ENCODE measurements around the gene ITGB3.
"Not testable (repeated sequence)": the region's sequence is repeated elsewhere in the genome, so short reads cannot be mapped to it uniquely, and the experiment has no call there.

The ITGB3 gene

DNA sequence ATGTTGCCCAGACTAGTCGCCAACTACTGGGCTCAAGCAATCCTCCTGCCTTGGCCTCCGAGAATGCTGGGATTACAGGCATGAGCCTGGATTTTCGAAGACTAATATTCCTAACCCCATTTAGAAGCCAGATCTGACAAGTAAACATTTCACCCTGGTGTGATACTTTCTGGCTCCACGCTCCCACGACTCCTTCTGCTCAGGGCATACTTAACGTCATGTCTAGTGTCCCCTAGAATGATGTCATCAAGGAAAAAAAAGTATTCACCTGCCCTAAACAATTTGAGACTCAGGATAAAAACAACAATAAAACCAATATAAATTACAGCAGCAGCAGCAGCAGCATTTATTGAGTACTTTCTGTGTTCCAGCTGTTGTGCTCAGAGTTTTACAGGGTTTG, 13.2 kb downstream of the ITGB3 start:
- TF ChIP-seq, protein P1, sequence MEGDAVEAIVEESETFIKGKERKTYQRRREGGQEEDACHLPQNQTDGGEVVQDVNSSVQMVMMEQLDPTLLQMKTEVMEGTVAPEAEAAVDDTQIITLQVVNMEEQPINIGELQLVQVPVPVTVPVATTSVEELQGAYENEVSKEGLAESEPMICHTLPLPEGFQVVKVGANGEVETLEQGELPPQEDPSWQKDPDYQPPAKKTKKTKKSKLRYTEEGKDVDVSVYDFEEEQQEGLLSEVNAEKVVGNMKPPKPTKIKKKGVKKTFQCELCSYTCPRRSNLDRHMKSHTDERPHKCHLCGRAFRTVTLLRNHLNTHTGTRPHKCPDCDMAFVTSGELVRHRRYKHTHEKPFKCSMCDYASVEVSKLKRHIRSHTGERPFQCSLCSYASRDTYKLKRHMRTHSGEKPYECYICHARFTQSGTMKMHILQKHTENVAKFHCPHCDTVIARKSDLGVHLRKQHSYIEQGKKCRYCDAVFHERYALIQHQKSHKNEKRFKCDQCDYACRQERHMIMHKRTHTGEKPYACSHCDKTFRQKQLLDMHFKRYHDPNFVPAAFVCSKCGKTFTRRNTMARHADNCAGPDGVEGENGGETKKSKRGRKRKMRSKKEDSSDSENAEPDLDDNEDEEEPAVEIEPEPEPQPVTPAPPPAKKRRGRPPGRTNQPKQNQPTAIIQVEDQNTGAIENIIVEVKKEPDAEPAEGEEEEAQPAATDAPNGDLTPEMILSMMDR (IDR thresholded peaks at IDR 0.05; ENCODE audit: borderline replicate concordance, extremely low read depth, low read length, poor library complexity, severe bottlenecking) = no peak
- TF ChIP-seq EZH2 (IDR thresholded peaks at IDR 0.05; ENCODE audit: borderline replicate concordance, low read depth, low read length, severe bottlenecking) = no peak
- H3K9me3 ChIP-seq (ENCODE audit: insufficient read depth, low read length, severe bottlenecking) = peaks cover 5% of the 10 kb centered on the region
- H3K27me3 ChIP-seq (ENCODE audit: insufficient read depth, low read length, poor library complexity) = no peaks in the 10 kb centered on the region
- no peaks in the 10 kb centered on the region for H3K4me1 ChIP-seq (ENCODE audit: insufficient read depth, low read length)
- H3K79me2 ChIP-seq (ENCODE audit: insufficient read depth, low read length) = no peaks in the 10 kb centered on the region
- no peak overlapping the region for H3K4me2 ChIP-seq (ENCODE audit: insufficient read depth, low read length)
- no peak overlapping the region for H2AFZ ChIP-seq (ENCODE audit: low read depth, low read length)
- DNase-seq = no peak
- H3K27ac ChIP-seq (ENCODE audit: low read length) = no peak overlapping the region
- H3K36me3 ChIP-seq (ENCODE audit: insufficient read depth, low read length) = no peaks in the 10 kb centered on the region
- no peak overlapping the region for H3K9ac ChIP-seq (ENCODE audit: low read depth, low read length)
- no peak for ATAC-seq (ENCODE audit: insufficient read depth, low read depth)
- H4K20me1 ChIP-seq (ENCODE audit: insufficient read depth, low read length) = no peaks in the 10 kb centered on the region; the same call in 1 of the 2 replicates
- no peak overlapping the region for H3K4me3 ChIP-seq (ENCODE audit: low read depth in 1 of 2, low read length in 2 of 2)

DNA sequence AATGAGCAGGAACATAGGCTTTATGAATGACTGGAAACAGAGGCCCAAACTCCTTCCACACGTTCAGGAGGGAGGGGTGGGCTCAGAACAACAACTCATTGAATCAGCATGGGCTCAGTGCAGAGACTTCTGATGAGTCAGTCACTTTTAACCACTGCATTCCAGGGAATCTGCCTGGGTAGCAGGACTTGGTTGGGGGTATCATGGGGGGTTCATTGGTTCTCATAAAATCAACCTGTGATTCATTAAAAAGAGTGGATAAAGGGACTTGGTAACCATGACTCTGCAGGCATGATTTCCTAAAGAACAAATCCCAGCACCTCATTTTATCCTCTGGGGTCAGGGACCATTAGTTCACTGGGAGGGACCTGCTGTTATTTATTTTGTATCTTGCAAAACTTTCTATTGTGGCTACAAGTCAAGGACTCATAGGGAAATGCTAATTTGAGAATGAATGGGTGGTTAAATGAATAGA, 13.8 kb downstream of the ITGB3 start:
- DNase-seq = no peak
- Histone ChIP-seq H3K9ac (ENCODE audit: low read depth, low read length) (no peak overlapping the region), H3K4me3 (ENCODE audit: low read depth in 1 of 2, low read length in 2 of 2) (no peak overlapping the region), H3K36me3 (ENCODE audit: insufficient read depth, low read length) (no peaks in the 10 kb centered on the region), H3K79me2 (ENCODE audit: insufficient read depth, low read length) (no peaks in the 10 kb centered on the region), H3K27ac (ENCODE audit: low read length) (no peak overlapping the region), H3K4me2 (ENCODE audit: insufficient read depth, low read length) (no peak overlapping the region), H3K9me3 (ENCODE audit: insufficient read depth, low read length, severe bottlenecking) (peaks cover 5% of the 10 kb centered on the region), H3K4me1 (ENCODE audit: insufficient read depth, low read length) (no peaks in the 10 kb centered on the region), H2AFZ (ENCODE audit: low read depth, low read length) (no peak overlapping the region), H4K20me1 (ENCODE audit: insufficient read depth, low read length) (no peaks in the 10 kb centered on the region; the same call in 1 of the 2 replicates), H3K27me3 (ENCODE audit: insufficient read depth, low read length, poor library complexity) (no peaks in the 10 kb centered on the region)
- TF ChIP-seq, protein P1 (IDR thresholded peaks at IDR 0.05; ENCODE audit: borderline replicate concordance, extremely low read depth, low read length, poor library complexity, severe bottlenecking) = no peak
- TF ChIP-seq EZH2 (IDR thresholded peaks at IDR 0.05; ENCODE audit: borderline replicate concordance, low read depth, low read length, severe bottlenecking) = no peak
- ATAC-seq (ENCODE audit: insufficient read depth, low read depth) = no peak

DNA sequence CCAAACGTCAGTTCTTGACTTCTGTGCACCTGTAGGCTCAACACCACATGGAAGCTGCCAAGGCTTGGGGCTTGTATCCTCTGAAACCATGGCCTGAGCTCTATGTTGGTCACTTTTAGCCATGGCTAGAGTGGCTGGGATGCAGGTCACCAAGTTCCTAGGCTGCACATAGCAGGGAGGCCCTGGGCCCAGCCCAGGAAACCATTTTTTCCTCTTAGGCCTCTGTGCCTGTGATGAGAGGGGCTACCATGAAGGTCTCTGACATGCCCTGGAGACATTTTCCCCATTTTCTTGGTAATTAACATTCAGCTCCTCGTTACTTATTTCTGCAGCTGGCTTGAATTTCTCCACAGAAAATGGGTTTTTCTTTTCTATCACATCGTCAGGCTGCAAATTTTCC, 15.3 kb downstream of the ITGB3 start:
- H3K4me2 ChIP-seq (ENCODE audit: insufficient read depth, low read length); H3K9ac ChIP-seq (ENCODE audit: low read depth, low read length); H4K20me1 ChIP-seq (ENCODE audit: insufficient read depth, low read length); H3K4me3 ChIP-seq (ENCODE audit: low read depth in 1 of 2, low read length in 2 of 2); H3K4me1 ChIP-seq (ENCODE audit: insufficient read depth, low read length); H3K79me2 ChIP-seq (ENCODE audit: insufficient read depth, low read length); H3K27ac ChIP-seq (ENCODE audit: low read length); H3K27me3 ChIP-seq (ENCODE audit: insufficient read depth, low read length, poor library complexity); H3K9me3 ChIP-seq (ENCODE audit: insufficient read depth, low read length, severe bottlenecking); DNase-seq; ATAC-seq (ENCODE audit: insufficient read depth, low read depth); H2AFZ ChIP-seq (ENCODE audit: low read depth, low read length); H3K36me3 ChIP-seq (ENCODE audit: insufficient read depth, low read length): not testable (repeated sequence)

DNA sequence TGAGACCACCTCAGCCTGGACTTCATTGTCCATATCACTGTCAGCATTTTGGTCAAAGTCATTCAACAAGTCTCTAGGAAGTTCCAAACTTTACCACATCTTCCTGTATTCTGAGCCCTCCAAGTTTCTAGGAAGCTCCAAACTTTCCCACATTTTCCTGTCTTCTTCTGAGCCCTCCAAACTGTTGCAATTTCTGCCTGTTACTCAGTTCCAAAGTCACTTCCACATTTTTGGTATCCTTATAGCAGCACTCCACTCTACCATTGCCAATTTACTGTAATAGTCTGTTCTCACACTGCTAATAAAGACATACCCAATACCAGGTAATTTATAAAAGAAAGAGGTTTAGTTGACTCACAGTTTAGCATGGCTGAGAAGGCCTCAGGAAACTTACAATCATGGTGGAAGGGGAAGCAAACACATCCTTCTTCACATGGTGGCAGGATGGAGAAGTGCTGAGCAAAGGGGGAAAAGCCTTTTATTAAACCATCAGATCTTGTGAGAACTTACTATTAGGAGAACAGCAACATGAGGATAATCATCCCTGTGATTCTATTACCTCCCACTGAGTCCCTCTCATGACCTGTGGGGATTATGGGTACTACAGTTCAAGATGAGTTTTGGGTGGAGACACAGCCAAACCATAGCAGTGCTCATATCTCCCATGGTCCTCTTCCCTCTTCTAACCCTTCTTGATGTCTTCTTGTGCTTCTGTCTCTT, 16.1 kb downstream of the ITGB3 start:
- H3K4me3 ChIP-seq (ENCODE audit: low read depth in 1 of 2, low read length in 2 of 2); H3K27me3 ChIP-seq (ENCODE audit: insufficient read depth, low read length, poor library complexity); ATAC-seq (ENCODE audit: insufficient read depth, low read depth): not testable (repeated sequence)

More for the DNA sequence above, 16.1 kb downstream of the ITGB3 start:
- not testable (repeated sequence) for H3K36me3 ChIP-seq (ENCODE audit: insufficient read depth, low read length); H2AFZ ChIP-seq (ENCODE audit: low read depth, low read length); H3K9ac ChIP-seq (ENCODE audit: low read depth, low read length); DNase-seq; H3K9me3 ChIP-seq (ENCODE audit: insufficient read depth, low read length, severe bottlenecking); H4K20me1 ChIP-seq (ENCODE audit: insufficient read depth, low read length); H3K27ac ChIP-seq (ENCODE audit: low read length); H3K4me2 ChIP-seq (ENCODE audit: insufficient read depth, low read length); H3K79me2 ChIP-seq (ENCODE audit: insufficient read depth, low read length); H3K4me1 ChIP-seq (ENCODE audit: insufficient read depth, low read length)
